Measurements from ENCODE around the gene HAGH. TPM values are rescaled to one million over a fixed set of nuclear protein-coding genes. Genes with fewer than 3 reads are reported as not detected.

The HAGH gene
- total RNA-seq, 2 donors from 2014 or later, result 208 to 227 TPM

GRCh38 chr16:1768061-1768766, 58.4 kb downstream of the HAGH start:
- no peaks in the 10 kb centered on the region for H3K27me3 ChIP-seq
- H3K4me3 ChIP-seq, result no peak overlapping the region
- H3K27ac ChIP-seq, result no peak overlapping the region
- no peaks in the 10 kb centered on the region for H3K9me3 ChIP-seq
- H3K4me1 ChIP-seq, result peaks cover 0 to 26% of the 10 kb centered on the region in 2 donors
- TF ChIP-seq, protein P1, sequence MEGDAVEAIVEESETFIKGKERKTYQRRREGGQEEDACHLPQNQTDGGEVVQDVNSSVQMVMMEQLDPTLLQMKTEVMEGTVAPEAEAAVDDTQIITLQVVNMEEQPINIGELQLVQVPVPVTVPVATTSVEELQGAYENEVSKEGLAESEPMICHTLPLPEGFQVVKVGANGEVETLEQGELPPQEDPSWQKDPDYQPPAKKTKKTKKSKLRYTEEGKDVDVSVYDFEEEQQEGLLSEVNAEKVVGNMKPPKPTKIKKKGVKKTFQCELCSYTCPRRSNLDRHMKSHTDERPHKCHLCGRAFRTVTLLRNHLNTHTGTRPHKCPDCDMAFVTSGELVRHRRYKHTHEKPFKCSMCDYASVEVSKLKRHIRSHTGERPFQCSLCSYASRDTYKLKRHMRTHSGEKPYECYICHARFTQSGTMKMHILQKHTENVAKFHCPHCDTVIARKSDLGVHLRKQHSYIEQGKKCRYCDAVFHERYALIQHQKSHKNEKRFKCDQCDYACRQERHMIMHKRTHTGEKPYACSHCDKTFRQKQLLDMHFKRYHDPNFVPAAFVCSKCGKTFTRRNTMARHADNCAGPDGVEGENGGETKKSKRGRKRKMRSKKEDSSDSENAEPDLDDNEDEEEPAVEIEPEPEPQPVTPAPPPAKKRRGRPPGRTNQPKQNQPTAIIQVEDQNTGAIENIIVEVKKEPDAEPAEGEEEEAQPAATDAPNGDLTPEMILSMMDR (IDR thresholded peaks at IDR 0.05), result no peak
- peaks cover 59% of the 10 kb centered on the region for H3K36me3 ChIP-seq
- no peak for DNase-seq (ENCODE audit: low spot score)

DNA sequence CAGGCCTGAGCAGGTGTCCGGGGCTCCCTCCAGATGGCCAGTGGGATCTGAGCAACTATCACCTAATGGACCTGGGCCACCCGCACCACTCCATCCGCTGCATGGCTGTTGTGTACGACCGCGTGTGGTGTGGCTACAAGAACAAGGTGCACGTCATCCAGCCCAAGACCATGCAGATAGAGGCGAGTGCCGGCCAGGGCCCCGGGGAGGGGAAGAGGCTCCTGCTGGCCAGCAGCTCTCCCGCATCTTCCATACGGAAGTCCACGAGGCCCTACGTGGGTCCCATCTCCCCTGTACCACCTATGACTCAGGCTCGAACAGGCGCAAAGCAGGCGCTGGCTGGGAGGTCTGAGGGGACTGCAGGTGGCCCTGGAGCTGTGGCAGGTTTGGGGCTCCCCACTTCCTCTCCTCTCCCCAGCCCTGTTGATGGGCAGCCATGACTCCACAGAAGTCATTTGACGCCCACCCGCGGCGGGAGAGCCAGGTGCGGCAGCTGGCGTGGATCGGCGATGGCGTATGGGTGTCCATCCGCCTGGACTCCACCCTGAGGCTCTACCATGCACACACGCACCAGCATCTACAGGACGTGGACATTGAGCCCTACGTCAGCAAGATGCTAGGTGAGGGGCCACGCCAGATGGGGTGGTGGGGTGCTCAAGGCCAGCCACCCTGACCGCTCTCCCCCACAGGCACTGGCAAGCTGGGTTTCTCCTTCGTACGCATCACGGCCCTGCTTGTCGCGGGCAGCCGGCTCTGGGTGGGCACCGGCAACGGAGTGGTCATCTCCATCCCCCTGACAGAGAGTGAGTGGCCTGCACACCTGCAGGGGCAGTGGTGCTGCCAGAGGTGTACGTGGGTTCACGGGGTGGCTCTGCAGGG, 59.3 kb downstream of the HAGH start:
- Histone ChIP-seq H3K4me3 (no peak overlapping the region), H3K4me1 (peaks cover 0 to 23% of the 10 kb centered on the region in 2 donors), H3K36me3 (peaks cover 68% of the 10 kb centered on the region), H3K9me3 (no peaks in the 10 kb centered on the region), H3K27me3 (no peaks in the 10 kb centered on the region), H3K27ac (no peak overlapping the region)
- TF ChIP-seq, protein P1 (IDR thresholded peaks at IDR 0.05), result no peak
- no peak for DNase-seq (ENCODE audit: low spot score)

- Histone ChIP-seq H3K9me3 (no peaks in the 10 kb centered on the region), H3K36me3 (peaks cover 75% of the 10 kb centered on the region), H3K27ac (no peak overlapping the region), H3K27me3 (no peaks in the 10 kb centered on the region), H3K4me1 (peaks cover 0 to 16% of the 10 kb centered on the region in 2 donors), H3K4me3 (no peak overlapping the region)
- DNase-seq (ENCODE audit: low spot score), result no peak
- TF ChIP-seq, protein P1 (IDR thresholded peaks at IDR 0.05), result no peak
Observed at GRCh38 chr16:1766701-1767100, 59.9 kb downstream of the HAGH start.

DNA sequence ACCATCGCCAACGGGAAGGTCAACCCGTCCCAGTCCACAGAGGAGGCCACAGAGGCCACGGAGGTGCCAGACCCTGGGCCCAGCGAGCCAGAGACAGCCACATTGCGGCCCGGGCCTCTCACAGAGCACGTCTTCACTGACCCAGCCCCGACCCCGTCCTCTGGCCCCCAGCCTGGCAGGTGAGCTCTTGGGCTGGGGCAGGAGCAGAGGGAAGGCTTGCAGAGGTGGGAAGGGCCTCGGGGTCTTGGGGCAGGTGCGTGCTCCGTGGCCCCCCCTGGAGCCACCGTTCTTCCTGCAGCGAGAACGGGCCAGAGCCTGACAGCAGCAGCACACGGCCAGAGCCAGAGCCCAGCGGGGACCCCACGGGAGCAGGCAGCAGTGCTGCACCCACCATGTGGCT, 60.4 kb downstream of the HAGH start:
- no peaks in the 10 kb centered on the region for H3K27me3 ChIP-seq
- H3K27ac ChIP-seq, result no peak overlapping the region
- TF ChIP-seq, protein P1 (IDR thresholded peaks at IDR 0.05), result no peak
- peaks cover 76% of the 10 kb centered on the region for H3K36me3 ChIP-seq
- no peak for DNase-seq (ENCODE audit: low spot score)
- H3K4me3 ChIP-seq, result no peak overlapping the region
- peaks cover 0 to 13% of the 10 kb centered on the region in 2 donors for H3K4me1 ChIP-seq
- H3K9me3 ChIP-seq, result no peaks in the 10 kb centered on the region

DNA sequence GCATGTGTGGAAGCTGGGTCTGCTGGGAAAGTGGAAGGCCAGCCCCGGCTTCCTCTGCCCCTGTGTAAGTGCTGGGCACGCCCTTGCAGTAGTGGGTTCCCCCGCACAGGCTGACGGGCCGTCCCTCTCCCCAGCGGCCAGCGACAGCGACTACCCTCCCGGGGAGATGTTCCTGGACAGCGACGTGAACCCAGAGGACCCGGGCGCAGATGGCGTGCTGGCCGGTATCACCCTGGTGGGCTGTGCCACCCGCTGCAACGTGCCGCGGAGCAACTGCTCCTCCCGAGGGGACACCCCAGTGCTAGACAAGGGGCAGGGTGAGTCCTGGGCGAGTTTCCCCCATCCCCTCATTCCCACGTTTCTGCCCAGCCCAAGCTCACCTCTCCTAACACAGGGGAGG, 60.8 kb downstream of the HAGH start:
- TF ChIP-seq, protein P1 (IDR thresholded peaks at IDR 0.05), result no peak
- DNase-seq (ENCODE audit: low spot score), result no peak
- no peaks in the 10 kb centered on the region for H3K27me3 ChIP-seq
- H3K36me3 ChIP-seq, result peaks cover 80% of the 10 kb centered on the region
- no peak overlapping the region for H3K27ac ChIP-seq
- no peak overlapping the region for H3K4me3 ChIP-seq
- H3K9me3 ChIP-seq, result no peaks in the 10 kb centered on the region
- H3K4me1 ChIP-seq, result peaks cover 0 to 12% of the 10 kb centered on the region in 2 donors

Measured in right atrium auricular region (tissue), 2 donors.